PC-9 (cell line): ENCODE data around the gene MSI2. TPM values are rescaled to one million over a fixed set of nuclear protein-coding genes. Genes with fewer than 3 reads are reported as not detected.

Source experiments
- BruUV-seq: library from RNA; stranded (reverse); fragments of 400-500 nt; replicated peaks from 2 replicates; lab custom pipeline; 2021; lab: Mats Ljungman, UMichigan
- CTCF ChIA-PET: fragments of 300-600 bp; sonication (Branson Sonifier 250); formaldehyde crosslinking; loops from one replicate; lab custom pipeline; 2022; ENCODE audit warnings: antibody characterized with exemption; lab: Charles Lee
- POLR2A ChIA-PET: fragments of 300-600 bp; sonication (Branson Sonifier 250); formaldehyde crosslinking; loops from one replicate; lab custom pipeline; 2022; ENCODE audit warnings: antibody characterized with exemption; ENCODE audit not compliant: unreplicated experiment; lab: Charles Lee
- DNase-seq, 2 experiments: peaks; one replicate each; pipeline versions ENCODE4 v3.0.0 to v3.0.0-alpha.2; 2015 to 2022; ENCODE audit warnings: mixed read lengths in 1 of 2
- H2AFZ ChIP-seq: fragments of 200-600 bp; sonication (generic); 2 replicates; pipeline ENCODE4 v1.8.1; 2017; ENCODE audit warnings: antibody characterized with exemption
- H3F3A ChIP-seq: fragments of 200-600 bp; sonication (generic); 2 replicates; pipeline ENCODE4 v1.8.1; 2017; ENCODE audit warnings: antibody characterized with exemption, mild to moderate bottlenecking, low read depth; ENCODE audit not compliant: insufficient read depth
- H3K27ac ChIP-seq: fragments of 200-600 bp; sonication (generic); 2 replicates; pipeline ENCODE4 v1.6.1; 2016; ENCODE audit warnings: mixed run types
- H3K27me3 ChIP-seq: fragments of 200-600 bp; sonication (generic); 2 replicates; pipeline ENCODE4 v1.6.1; 2016; ENCODE audit warnings: low read depth, mixed run types; ENCODE audit not compliant: insufficient read depth
- H3K36me3 ChIP-seq: fragments of 200-600 bp; sonication (generic); 2 replicates; pipeline ENCODE4 v1.6.1; 2016; ENCODE audit warnings: low read depth, mixed run types
- H3K4me1 ChIP-seq: fragments of 200-600 bp; sonication (generic); replicated peaks from 2 replicates; pipeline ENCODE4 v1.6.1; 2016; ENCODE audit warnings: mixed run types; ENCODE audit not compliant: insufficient read depth
- H3K4me2 ChIP-seq: fragments of 200-600 bp; sonication (generic); 2 replicates; pipeline ENCODE4 v1.6.1; 2017; ENCODE audit warnings: mixed run types
- H3K4me3 ChIP-seq: fragments of 200-600 bp; sonication (generic); 2 replicates; pipeline ENCODE4 v1.6.1; 2016; ENCODE audit warnings: mixed run types
- H3K79me2 ChIP-seq: fragments of 200-600 bp; sonication (generic); 2 replicates; pipeline ENCODE4 v1.6.1; 2017; ENCODE audit warnings: low read depth, mixed run types
- H3K9me2 ChIP-seq: fragments of 200-600 bp; sonication (generic); 2 replicates; pipeline ENCODE4 v1.8.1; 2017; ENCODE audit warnings: mild to moderate bottlenecking; ENCODE audit not compliant: insufficient read depth
- H3K9me3 ChIP-seq: fragments of 200-600 bp; sonication (generic); 2 replicates; pipeline ENCODE4 v1.8.1; 2016; ENCODE audit warnings: low read depth; ENCODE audit not compliant: insufficient read depth
- H4K20me1 ChIP-seq: fragments of 200-600 bp; sonication (generic); 2 replicates; pipeline ENCODE4 v1.8.1; 2017; ENCODE audit not compliant: insufficient read depth
- CTCF ChIP-seq: fragments of 200-600 bp; sonication (generic); conservative IDR thresholded peaks from 2 replicates; pipeline ENCODE4 v1.6.1; 2017; ENCODE audit warnings: mixed run types, antibody characterized with exemption, mild to moderate bottlenecking, moderate library complexity
- EZH2 ChIP-seq: fragments of 200-600 bp; sonication (generic); IDR thresholded peaks from 2 replicates; pipeline ENCODE4 v1.8.0; 2017; ENCODE audit warnings: antibody characterized with exemption, low read depth
- intact Hi-C: fragments of 100-400 bp; cut with micrococcal nuclease; formaldehyde crosslinking; loops from one replicate; pipeline ENCODE4 v1.10.0; 2022; ENCODE audit not compliant: unreplicated experiment
- total RNA-seq: library from RNA; stranded (reverse); gene quantifications from 2 replicates; pipeline ENCODE4 v1.2.3, GENCODE V29; 2021

MSI2 gene
- total RNA-seq, 1 experiment from 2014 or later = 15.7 TPM

- no peak for DNase-seq
- POLR2A ChIA-PET = no interaction called here
- no peak overlapping the region for H3K4me3 ChIP-seq
- no peak for TF ChIP-seq CTCF
- no peak for TF ChIP-seq EZH2
- no peaks in the 10 kb centered on the region for H3F3A ChIP-seq
- H3K4me1 ChIP-seq = 0 out of 2 replicates have a peak, but pooled peaks cover 10% of the 10 kb centered on the region
- no peak overlapping the region for H3K4me2 ChIP-seq
- H3K9me2 ChIP-seq = no peaks in the 10 kb centered on the region
- CTCF ChIA-PET = no interaction called here
- no peaks in the 10 kb centered on the region for H3K36me3 ChIP-seq
- no peak overlapping the region for H2AFZ ChIP-seq
- no peaks in the 10 kb centered on the region for H3K27me3 ChIP-seq
- no peak overlapping the region for H3K27ac ChIP-seq
- intact Hi-C loops = no loop called here
- H3K9me3 ChIP-seq = no peaks in the 10 kb centered on the region
- H3K79me2 ChIP-seq = no peaks in the 10 kb centered on the region
- no TSS peak for BruUV-seq
- no peaks in the 10 kb centered on the region for H4K20me1 ChIP-seq
Observed at GRCh38 chr17:57210224-57210553, 46.1 kb upstream of the MSI2 start.

GRCh38 chr17:57210972-57211411, 45.3 kb upstream of the MSI2 start:
- ChIA-PET POLR2A (no interaction called here), CTCF (no interaction called here)
- Histone ChIP-seq H3K4me2 (no peak overlapping the region), H4K20me1 (no peaks in the 10 kb centered on the region), H3K27me3 (no peaks in the 10 kb centered on the region), H3K36me3 (no peaks in the 10 kb centered on the region), H3K4me1 (0 out of 2 replicates have a peak, but pooled peaks cover 10% of the 10 kb centered on the region), H3F3A (no peaks in the 10 kb centered on the region), H3K9me3 (no peaks in the 10 kb centered on the region), H3K4me3 (no peak overlapping the region), H3K27ac (no peak overlapping the region), H3K79me2 (no peaks in the 10 kb centered on the region), H2AFZ (no peak overlapping the region), H3K9me2 (no peaks in the 10 kb centered on the region)
- TF ChIP-seq CTCF (no peak), EZH2 (no peak)
- intact Hi-C loops = no loop called here
- no peak for DNase-seq
- BruUV-seq = no TSS peak

- no peaks in the 10 kb centered on the region for H3K9me2 ChIP-seq
- H3K4me3 ChIP-seq = no peak overlapping the region
- TF ChIP-seq EZH2 (no peak), CTCF (no peak)
- no peak overlapping the region for H2AFZ ChIP-seq
- DNase-seq = no peak
- no peaks in the 10 kb centered on the region for H3F3A ChIP-seq
- POLR2A ChIA-PET = no interaction called here
- no peaks in the 10 kb centered on the region for H3K79me2 ChIP-seq
- H3K27me3 ChIP-seq = no peaks in the 10 kb centered on the region
- intact Hi-C loops = no loop called here
- H3K4me1 ChIP-seq = 0 out of 2 replicates have a peak, but pooled peaks cover 10% of the 10 kb centered on the region
- H4K20me1 ChIP-seq = no peaks in the 10 kb centered on the region
- H3K4me2 ChIP-seq = no peak overlapping the region
- H3K27ac ChIP-seq = no peak overlapping the region
- H3K9me3 ChIP-seq = no peaks in the 10 kb centered on the region
- no peaks in the 10 kb centered on the region for H3K36me3 ChIP-seq
- BruUV-seq = no TSS peak
- CTCF ChIA-PET = interaction anchor here (0.6 kb wide), 1 partner anchor 500 kb away, joined by 3 read pairs; no protein-coding TSS in a partner anchor
Observed at GRCh38 chr17:57211543-57211942, 44.8 kb upstream of the MSI2 start.
